Progenitor cell of endocrine pancreas (in vitro differentiated cells): ENCODE results near the gene KLHDC9. TPM values are rescaled to one million over a fixed set of nuclear protein-coding genes. Genes with fewer than 3 reads are reported as not detected.
A peak's percentile ranks its signal among the peaks of the same experiment; 100 is the strongest.

Experiments
- DNase-seq: peaks from one replicate; pipeline ENCODE4 v3.0.0; 2021; ENCODE audit warnings: low spot score; ENCODE audit not compliant: unreplicated experiment
- H3K27ac Mint-ChIP-seq: 2 replicates; pipeline ENCODE4 v1.8.0; 2021; ENCODE audit warnings: mild to moderate bottlenecking, moderate library complexity, mixed read lengths
- H3K27me3 Mint-ChIP-seq: 2 replicates; pipeline ENCODE4 v1.8.0; 2021; ENCODE audit warnings: mixed read lengths
- H3K36me3 Mint-ChIP-seq: 2 replicates; pipeline ENCODE4 v1.8.0; 2022; ENCODE audit warnings: mixed read lengths; ENCODE audit not compliant: insufficient read depth
- H3K4me1 Mint-ChIP-seq: 2 replicates; pipeline ENCODE4 v1.8.0; 2021; ENCODE audit warnings: low read depth, mixed read lengths
- H3K4me3 Mint-ChIP-seq: 2 replicates; pipeline ENCODE4 v1.8.0; 2021; ENCODE audit warnings: low read depth, mild to moderate bottlenecking, moderate library complexity, mixed read lengths
- H3K9me3 Mint-ChIP-seq: 2 replicates; pipeline ENCODE4 v1.8.0; 2021; ENCODE audit warnings: low read depth, mixed read lengths
- CTCF ChIP-seq: fragments of 200-600 bp; sonication (generic); IDR thresholded peaks from one replicate; pipeline ENCODE4 v1.5.0; 2021; ENCODE audit warnings: antibody characterized with exemption, mild to moderate bottlenecking; ENCODE audit not compliant: unreplicated experiment
- long read RNA-seq: library from polyadenylated mRNA; unstranded; transcript quantifications from one replicate; pipeline ENCODE4 v2.0.0, GENCODE V29; 2020
- total RNA-seq: library from RNA; stranded (reverse); gene quantifications from 2 replicates; pipeline ENCODE4 v1.2.1, GENCODE V29; 2021

The KLHDC9 gene
- 14.7 and 16.7 TPM in 2 replicates for total RNA-seq
- long read RNA-seq, partial matches to known transcripts, result 0 of 9 reads
- long read RNA-seq, other reads (novel, unspliced or antisense), result 5 of 9 reads

- Mint-ChIP-seq H3K27me3 (peaks cover 9% of the 10 kb centered on the region), H3K4me1 (peaks cover 5% of the 10 kb centered on the region), H3K9me3 (no peaks in the 10 kb centered on the region), H3K27ac (peak within 1 kb of the TSS; percentile 98), H3K4me3 (peak within 1 kb of the TSS; percentile 79), H3K36me3 (peaks cover 6% of the 10 kb centered on the region)
- DNase-seq, result peak; percentile 88
- TF ChIP-seq CTCF, result peak; percentile 33
These were observed at the start of gene KLHDC9 for GRCh38 chr1:161098210-161099068. Gene KLHDC9 (plus strand): TSS chr1:161098361. CDS start chr1:161098536, 175 bp downstream.

- H3K36me3 Mint-ChIP-seq, result peaks cover 8% of the 10 kb centered on the region
- no peak for DNase-seq
- H3K27ac Mint-ChIP-seq, result peak overlapping the region; percentile 69
- H3K4me1 Mint-ChIP-seq, result peaks cover 8% of the 10 kb centered on the region
- H3K4me3 Mint-ChIP-seq, result no peak overlapping the region
- no peak for TF ChIP-seq CTCF
- H3K27me3 Mint-ChIP-seq, result peaks cover 5% of the 10 kb centered on the region
- H3K9me3 Mint-ChIP-seq, result peaks cover 14% of the 10 kb centered on the region
These were observed 49.0 kb upstream of the KLHDC9 start for GRCh38 chr1:161048949-161049722.

GRCh38 chr1:161051219-161051618, 46.9 kb upstream of the KLHDC9 start:
- DNase-seq, result no peak
- Mint-ChIP-seq H3K4me1 (no peaks in the 10 kb centered on the region), H3K27me3 (peaks cover 5% of the 10 kb centered on the region), H3K9me3 (peaks cover 14% of the 10 kb centered on the region), H3K36me3 (peaks cover 6% of the 10 kb centered on the region), H3K4me3 (no peak overlapping the region), H3K27ac (no peak overlapping the region)
- no peak for TF ChIP-seq CTCF

GRCh38 chr1:161052899-161053298, 45.3 kb upstream of the KLHDC9 start:
- peaks cover 3% of the 10 kb centered on the region for H3K36me3 Mint-ChIP-seq
- H3K4me3 Mint-ChIP-seq, result no peak overlapping the region

More at GRCh38 chr1:161052899-161053298, 45.3 kb upstream of the KLHDC9 start:
- no peak for DNase-seq
- no peaks in the 10 kb centered on the region for H3K4me1 Mint-ChIP-seq
- H3K9me3 Mint-ChIP-seq, result peaks cover 4% of the 10 kb centered on the region
- peaks cover 5% of the 10 kb centered on the region for H3K27me3 Mint-ChIP-seq
- H3K27ac Mint-ChIP-seq, result no peak overlapping the region
- no peak for TF ChIP-seq CTCF
